ENCODE data around the gene IQCE.

- no peak for TF ChIP-seq RAD21 (conservative IDR thresholded peaks at IDR 0.05)
- TF ChIP-seq MXI1 (conservative IDR thresholded peaks at IDR 0.05; ENCODE audit: poor library complexity, severe bottlenecking), result no peak
- no peak for TF ChIP-seq EZH2 (IDR thresholded peaks at IDR 0.05; ENCODE audit: borderline replicate concordance, insufficient read depth, low read length, poor library complexity, severe bottlenecking)
- TF ChIP-seq CTCF (IDR thresholded peaks at IDR 0.05; ENCODE audit: poor library complexity, severe bottlenecking), result no peak
- TF ChIP-seq EP300 (conservative IDR thresholded peaks at IDR 0.05; ENCODE audit: poor library complexity, severe bottlenecking), result no peak
Observed at GRCh38 chr7:2610898-2611297, 52.1 kb downstream of the IQCE start.

Measured in neural cell (in vitro differentiated cells).